Measurements from ENCODE around the gene ADARB2. TPM values are rescaled to one million over a fixed set of nuclear protein-coding genes. Genes with fewer than 3 reads are reported as not detected.

ADARB2 gene
- polyA plus RNA-seq, 1 of the 3 experiments (the other 2 are of a cell fraction) = not detected

- Histone ChIP-seq H3K27ac (ENCODE audit: low read depth in 2 of 2, low read length in 1 of 2) (no peak overlapping the region), H3F3A (replicated peaks; ENCODE audit: insufficient read depth) (no peaks in the 10 kb centered on the region), H3K9me2 (no peaks in the 10 kb centered on the region), H3K9me3 (no peaks in the 10 kb centered on the region), H3K9ac (no peak overlapping the region), H3K4me3 (ENCODE audit: low read depth in 2 of 2, low read length in 1 of 2) (no peak overlapping the region), H3K4me2 (no peak overlapping the region), H4K20me1 (ENCODE audit: insufficient read depth) (no peaks in the 10 kb centered on the region), H3K36me3 (replicated peaks in 1 of 2; ENCODE audit: control insufficient read depth in 1 of 2, insufficient read depth in 2 of 2, low read length in 1 of 2) (no peaks in the 10 kb centered on the region), H2AFZ (ENCODE audit: low read depth) (no peak overlapping the region), H3K4me1 (ENCODE audit: control insufficient read depth in 1 of 2, insufficient read depth in 2 of 2, low read depth in 1 of 2, low read length in 1 of 2) (peaks cover 0 to 6% of the 10 kb centered on the region in 2 experiments; a peak in 1 of 4 replicates), H3K27me3 (ENCODE audit: insufficient read depth) (no peaks in the 10 kb centered on the region), H3K79me2 (ENCODE audit: insufficient read depth) (no peaks in the 10 kb centered on the region)
- no peak for TF ChIP-seq EZH2phosphoT487 (IDR thresholded peaks at IDR 0.05; ENCODE audit: borderline replicate concordance, low read depth)
- no peak for TF ChIP-seq RXRA (IDR thresholded peaks at IDR 0.05; ENCODE audit: borderline replicate concordance, low read depth)
- TF ChIP-seq, protein P1, sequence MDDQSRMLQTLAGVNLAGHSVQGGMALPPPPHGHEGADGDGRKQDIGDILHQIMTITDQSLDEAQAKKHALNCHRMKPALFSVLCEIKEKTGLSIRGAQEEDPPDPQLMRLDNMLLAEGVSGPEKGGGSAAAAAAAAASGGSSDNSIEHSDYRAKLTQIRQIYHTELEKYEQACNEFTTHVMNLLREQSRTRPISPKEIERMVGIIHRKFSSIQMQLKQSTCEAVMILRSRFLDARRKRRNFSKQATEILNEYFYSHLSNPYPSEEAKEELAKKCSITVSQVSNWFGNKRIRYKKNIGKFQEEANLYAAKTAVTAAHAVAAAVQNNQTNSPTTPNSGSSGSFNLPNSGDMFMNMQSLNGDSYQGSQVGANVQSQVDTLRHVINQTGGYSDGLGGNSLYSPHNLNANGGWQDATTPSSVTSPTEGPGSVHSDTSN (IDR thresholded peaks at IDR 0.05) = no peak
- no peak for TF ChIP-seq POLR2AphosphoS5 (IDR thresholded peaks at IDR 0.05; ENCODE audit: low read depth, low read length)
- TF ChIP-seq JUND (IDR thresholded peaks at IDR 0.05) = no peak
- no peak for TF ChIP-seq NRF1 (IDR thresholded peaks at IDR 0.05; ENCODE audit: low read depth, low read length)
- no peak for TF ChIP-seq MEF2A (IDR thresholded peaks at IDR 0.05; ENCODE audit: borderline replicate concordance, low read depth)
- DNase-seq = no peak
- ChIA-PET CTCF (no interaction called here), POLR2A (no interaction called here)
- WGBS (ENCODE audit: low lambda C conversion rate) = 45% methylated on average over 5 of the region's 5 CpGs
Observed at GRCh38 chr10:1660815-1661214, 76.5 kb downstream of the ADARB2 start.

DNA sequence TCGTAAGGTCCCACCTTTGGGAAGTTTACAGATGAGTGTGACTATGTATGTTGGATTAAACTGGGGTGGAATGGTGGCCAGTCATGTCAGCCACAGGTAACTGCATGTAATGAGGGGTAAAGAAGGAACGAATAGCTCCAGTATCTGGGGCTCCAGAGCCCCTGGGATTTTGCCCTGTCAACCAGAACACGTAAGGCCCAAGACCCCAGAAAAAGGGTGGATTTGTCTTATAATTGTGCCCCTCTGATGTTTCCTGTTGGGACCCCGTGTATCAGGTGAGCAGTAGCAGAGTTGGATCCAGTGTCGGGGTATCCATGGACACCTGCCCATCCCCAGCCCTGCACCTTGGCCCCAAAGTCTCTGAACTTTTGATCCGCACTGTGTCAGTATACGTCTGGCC lies 76.9 kb downstream of the ADARB2 start:
- TF ChIP-seq, protein P2, sequence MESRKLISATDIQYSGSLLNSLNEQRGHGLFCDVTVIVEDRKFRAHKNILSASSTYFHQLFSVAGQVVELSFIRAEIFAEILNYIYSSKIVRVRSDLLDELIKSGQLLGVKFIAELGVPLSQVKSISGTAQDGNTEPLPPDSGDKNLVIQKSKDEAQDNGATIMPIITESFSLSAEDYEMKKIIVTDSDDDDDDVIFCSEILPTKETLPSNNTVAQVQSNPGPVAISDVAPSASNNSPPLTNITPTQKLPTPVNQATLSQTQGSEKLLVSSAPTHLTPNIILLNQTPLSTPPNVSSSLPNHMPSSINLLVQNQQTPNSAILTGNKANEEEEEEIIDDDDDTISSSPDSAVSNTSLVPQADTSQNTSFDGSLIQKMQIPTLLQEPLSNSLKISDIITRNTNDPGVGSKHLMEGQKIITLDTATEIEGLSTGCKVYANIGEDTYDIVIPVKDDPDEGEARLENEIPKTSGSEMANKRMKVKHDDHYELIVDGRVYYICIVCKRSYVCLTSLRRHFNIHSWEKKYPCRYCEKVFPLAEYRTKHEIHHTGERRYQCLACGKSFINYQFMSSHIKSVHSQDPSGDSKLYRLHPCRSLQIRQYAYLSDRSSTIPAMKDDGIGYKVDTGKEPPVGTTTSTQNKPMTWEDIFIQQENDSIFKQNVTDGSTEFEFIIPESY (IDR thresholded peaks at IDR 0.05; ENCODE audit: borderline replicate concordance, low read depth) = no peak
- Histone ChIP-seq H4K20me1 (ENCODE audit: insufficient read depth) (no peaks in the 10 kb centered on the region), H3K27ac (ENCODE audit: low read depth in 2 of 2, low read length in 1 of 2) (no peak overlapping the region), H3K36me3 (replicated peaks in 1 of 2; ENCODE audit: control insufficient read depth in 1 of 2, insufficient read depth in 2 of 2, low read length in 1 of 2) (no peaks in the 10 kb centered on the region), H3K4me3 (ENCODE audit: low read depth in 2 of 2, low read length in 1 of 2) (no peak overlapping the region), H3K4me1 (ENCODE audit: control insufficient read depth in 1 of 2, insufficient read depth in 2 of 2, low read depth in 1 of 2, low read length in 1 of 2) (peaks cover 0 to 6% of the 10 kb centered on the region in 2 experiments; a peak in 1 of 4 replicates), H3K9ac (no peak overlapping the region), H3K27me3 (ENCODE audit: insufficient read depth) (no peaks in the 10 kb centered on the region), H2AFZ (ENCODE audit: low read depth) (no peak overlapping the region), H3K79me2 (ENCODE audit: insufficient read depth) (no peaks in the 10 kb centered on the region), H3K9me3 (no peaks in the 10 kb centered on the region), H3K9me2 (no peaks in the 10 kb centered on the region), H3F3A (replicated peaks; ENCODE audit: insufficient read depth) (no peaks in the 10 kb centered on the region), H3K4me2 (no peak overlapping the region)
- CTCF ChIA-PET = no interaction called here
- POLR2A ChIA-PET = no interaction called here
- DNase-seq = no peak
- WGBS (ENCODE audit: low lambda C conversion rate) = 44% methylated on average over 7 of the region's 7 CpGs

GRCh38 chr10:1659221-1659791 lies 78.0 kb downstream of the ADARB2 start:
- no peak for DNase-seq
- no peaks in the 10 kb centered on the region for H3K27me3 ChIP-seq (ENCODE audit: insufficient read depth)
- no peaks in the 10 kb centered on the region for H4K20me1 ChIP-seq (ENCODE audit: insufficient read depth)
- no peak overlapping the region for H3K27ac ChIP-seq (ENCODE audit: low read depth in 2 of 2, low read length in 1 of 2)
- H3K36me3 ChIP-seq (replicated peaks in 1 of 2; ENCODE audit: control insufficient read depth in 1 of 2, insufficient read depth in 2 of 2, low read length in 1 of 2) = no peaks in the 10 kb centered on the region
- H3F3A ChIP-seq (replicated peaks; ENCODE audit: insufficient read depth) = no peaks in the 10 kb centered on the region
- H3K9me3 ChIP-seq = no peaks in the 10 kb centered on the region
- H3K4me2 ChIP-seq = no peak overlapping the region
- WGBS (ENCODE audit: low lambda C conversion rate) = 45% methylated on average over 20 of the region's 21 CpGs
- ChIA-PET CTCF (no interaction called here), POLR2A (no interaction called here)
- TF ChIP-seq EZH2phosphoT487 (IDR thresholded peaks at IDR 0.05; ENCODE audit: borderline replicate concordance, low read depth) (no peak), TAF1 (IDR thresholded peaks at IDR 0.05; ENCODE audit: borderline replicate concordance, low read depth, low read length) (no peak), MXI1 (IDR thresholded peaks at IDR 0.05; ENCODE audit: low read depth, low read length) (no peak), RAD21 (IDR thresholded peaks at IDR 0.05; ENCODE audit: low read length) (no peak), USF1 (IDR thresholded peaks at IDR 0.05; ENCODE audit: borderline replicate concordance, low read depth) (no peak), JUND (IDR thresholded peaks at IDR 0.05) (no peak)
- TF ChIP-seq, protein P3, sequence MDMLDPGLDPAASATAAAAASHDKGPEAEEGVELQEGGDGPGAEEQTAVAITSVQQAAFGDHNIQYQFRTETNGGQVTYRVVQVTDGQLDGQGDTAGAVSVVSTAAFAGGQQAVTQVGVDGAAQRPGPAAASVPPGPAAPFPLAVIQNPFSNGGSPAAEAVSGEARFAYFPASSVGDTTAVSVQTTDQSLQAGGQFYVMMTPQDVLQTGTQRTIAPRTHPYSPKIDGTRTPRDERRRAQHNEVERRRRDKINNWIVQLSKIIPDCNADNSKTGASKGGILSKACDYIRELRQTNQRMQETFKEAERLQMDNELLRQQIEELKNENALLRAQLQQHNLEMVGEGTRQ (IDR thresholded peaks at IDR 0.05; ENCODE audit: borderline replicate concordance, low read depth, low read length) = no peak
- peaks cover 0 to 6% of the 10 kb centered on the region in 2 experiments; a peak in 1 of 4 replicates for H3K4me1 ChIP-seq (ENCODE audit: control insufficient read depth in 1 of 2, insufficient read depth in 2 of 2, low read depth in 1 of 2, low read length in 1 of 2)
- H3K79me2 ChIP-seq (ENCODE audit: insufficient read depth) = no peaks in the 10 kb centered on the region
- H3K4me3 ChIP-seq (ENCODE audit: low read depth in 2 of 2, low read length in 1 of 2) = no peak overlapping the region
- H2AFZ ChIP-seq (ENCODE audit: low read depth) = no peak overlapping the region
- H3K9ac ChIP-seq = no peak overlapping the region
- H3K9me2 ChIP-seq = no peaks in the 10 kb centered on the region
